ENCODE results near the gene MIP.

- TF ChIP-seq POLR2AphosphoS5 (IDR thresholded peaks at IDR 0.05) (no peak), POLR2A (IDR thresholded peaks at IDR 0.05) (no peak), CTCF (IDR thresholded peaks at IDR 0.05) (no peak)
Measured at GRCh38 chr12:56451147-56451546, 3.3 kb downstream of the MIP start.

All from sigmoid colon (tissue), 4 donors.